Activated naive CD4-positive, alpha-beta T cell treated with anti-CD3 and anti-CD28 coated beads, Interleukin-2, amount 50 U/mL, for 24 hours (primary cell): Measurements from ENCODE around the gene GNA12.
A peak's percentile ranks its signal among the peaks of the same experiment; 100 is the strongest.
"Not testable (repeated sequence)": the region's sequence is repeated elsewhere in the genome, so short reads cannot be mapped to it uniquely, and the experiment has no call there.

ENCODE experiments used
- H3K27ac Mint-ChIP-seq: one replicate; pipeline ENCODE4 v1.8.0; 2021; ENCODE audit warnings: mild to moderate bottlenecking, mixed read lengths
- H3K27me3 Mint-ChIP-seq: one replicate; pipeline ENCODE4 v1.8.0; 2021; ENCODE audit warnings: mixed read lengths
- H3K36me3 Mint-ChIP-seq: one replicate; pipeline ENCODE4 v1.8.0; 2021; ENCODE audit warnings: mixed read lengths
- H3K4me1 Mint-ChIP-seq: one replicate; pipeline ENCODE4 v1.8.0; 2021; ENCODE audit warnings: mixed read lengths
- H3K4me3 Mint-ChIP-seq: one replicate; pipeline ENCODE4 v1.8.0; 2021; ENCODE audit warnings: mild to moderate bottlenecking, mixed read lengths
- H3K9me3 Mint-ChIP-seq: one replicate; pipeline ENCODE4 v1.8.0; 2021; ENCODE audit warnings: mixed read lengths

The GNA12 gene

DNA sequence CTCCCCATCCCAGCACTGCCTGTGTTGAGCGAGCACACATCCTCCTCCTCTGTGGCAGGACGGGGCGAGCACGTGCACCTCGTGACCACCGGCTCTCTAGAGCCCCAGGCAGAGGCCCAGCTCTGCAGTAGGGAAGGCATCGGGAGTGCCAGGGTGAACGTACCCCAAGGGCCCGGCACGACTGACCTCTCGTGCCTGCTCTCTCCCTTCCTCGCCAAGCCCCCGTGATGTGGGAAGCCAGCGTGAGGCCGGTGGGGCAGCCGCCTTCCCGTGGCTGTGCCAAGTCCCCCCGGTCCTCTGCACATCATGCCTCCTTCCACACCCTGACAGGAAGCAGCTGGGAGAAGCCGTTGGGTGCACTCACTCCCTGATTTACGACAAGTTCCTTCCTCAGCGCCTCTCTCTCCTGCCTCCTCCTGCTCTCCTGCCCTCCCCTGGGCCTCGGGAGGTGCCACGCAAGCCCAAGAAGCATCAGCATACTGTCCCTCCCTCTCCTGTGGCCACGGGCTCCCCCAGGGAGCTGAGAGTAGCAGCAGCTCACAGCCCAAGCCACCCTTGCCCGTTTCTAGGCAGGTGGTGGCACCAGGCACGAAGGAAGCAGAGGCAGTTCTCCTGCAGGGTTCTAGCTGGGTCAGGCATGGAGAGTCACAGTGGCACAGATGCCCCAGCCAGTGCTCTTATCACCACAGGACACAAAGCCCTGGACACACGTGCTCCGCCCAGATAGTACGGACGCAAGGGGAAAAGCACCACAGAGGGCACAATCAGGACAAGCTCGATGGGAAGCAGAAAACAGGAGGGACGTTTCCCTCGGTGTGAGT is 109.1 kb downstream of the GNA12 start:
- peak overlapping the region; percentile 72 for H3K27ac Mint-ChIP-seq
- no peak overlapping the region for H3K4me3 Mint-ChIP-seq
- H3K4me1 Mint-ChIP-seq: peaks cover 24% of the 10 kb centered on the region
- H3K36me3 Mint-ChIP-seq: peaks cover 2% of the 10 kb centered on the region
- H3K9me3 Mint-ChIP-seq: no peaks in the 10 kb centered on the region
- no peaks in the 10 kb centered on the region for H3K27me3 Mint-ChIP-seq

- H3K27ac Mint-ChIP-seq: no peak overlapping the region
- H3K4me3 Mint-ChIP-seq: no peak overlapping the region
- H3K9me3 Mint-ChIP-seq: no peaks in the 10 kb centered on the region
- H3K4me1 Mint-ChIP-seq: peaks cover 24% of the 10 kb centered on the region
- H3K27me3 Mint-ChIP-seq: no peaks in the 10 kb centered on the region
- peaks cover 5% of the 10 kb centered on the region for H3K36me3 Mint-ChIP-seq
Measured at GRCh38 chr7:2734084-2734686, 109.9 kb downstream of the GNA12 start.

DNA sequence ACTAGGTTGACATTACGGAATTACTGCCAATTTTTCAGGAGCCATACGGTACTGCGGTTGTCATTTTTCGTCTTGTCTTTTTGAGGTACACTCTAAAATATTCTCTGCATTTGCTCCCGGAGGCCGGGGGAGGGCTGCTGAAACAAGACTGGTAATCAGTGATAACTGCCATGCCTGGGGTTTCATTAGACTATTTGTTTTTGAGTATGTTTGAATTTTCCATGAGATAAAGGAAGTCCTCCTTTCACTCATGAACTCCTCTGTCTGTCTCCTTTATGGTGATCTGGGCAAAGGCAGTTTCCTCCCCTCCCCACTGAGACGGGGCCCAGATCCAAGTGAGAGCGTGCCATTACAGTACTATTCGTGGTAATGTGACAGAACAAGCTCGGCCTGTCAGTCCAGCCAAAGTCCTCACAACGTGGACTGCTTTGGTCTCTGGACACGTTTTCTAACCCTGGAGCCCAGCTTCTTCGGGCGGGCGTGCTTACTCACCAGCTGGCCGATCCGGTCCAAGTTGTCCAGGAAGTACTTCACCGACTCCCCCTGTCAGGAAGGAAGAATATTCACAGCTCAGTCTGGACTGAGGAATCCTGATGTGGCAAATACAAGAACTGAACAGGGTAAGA is 111.0 kb downstream of the GNA12 start:
- peaks cover 9% of the 10 kb centered on the region for H3K36me3 Mint-ChIP-seq
- H3K27me3 Mint-ChIP-seq: no peaks in the 10 kb centered on the region
- H3K4me1 Mint-ChIP-seq: peaks cover 21% of the 10 kb centered on the region
- no peak overlapping the region for H3K4me3 Mint-ChIP-seq
- H3K9me3 Mint-ChIP-seq: no peaks in the 10 kb centered on the region
- no peak overlapping the region for H3K27ac Mint-ChIP-seq

DNA sequence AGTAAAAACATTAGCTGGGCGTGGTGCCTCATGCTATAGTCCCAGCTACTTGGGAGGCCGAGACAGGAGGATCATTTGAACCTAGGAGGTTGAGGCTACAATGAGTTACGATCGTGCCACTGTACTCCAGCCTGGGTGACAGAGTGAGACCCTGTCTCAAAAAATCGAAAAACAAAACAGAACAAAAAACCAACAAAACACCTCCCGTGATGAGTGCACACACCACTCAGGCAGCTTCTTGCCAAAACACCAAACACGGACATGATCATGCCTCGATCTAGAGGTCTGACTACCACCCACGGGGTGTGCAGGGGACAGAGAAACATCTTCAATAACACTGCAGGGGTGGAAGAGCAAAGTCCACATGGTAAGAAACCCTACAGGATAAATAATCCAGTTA is 111.7 kb downstream of the GNA12 start:
- Mint-ChIP-seq H3K9me3 (no peaks in the 10 kb centered on the region), H3K4me1 (peaks cover 21% of the 10 kb centered on the region), H3K4me3 (no peak overlapping the region), H3K27ac (no peak overlapping the region), H3K36me3 (peaks cover 9% of the 10 kb centered on the region), H3K27me3 (no peaks in the 10 kb centered on the region)

- Mint-ChIP-seq H3K27me3 (no peaks in the 10 kb centered on the region), H3K4me3 (no peak overlapping the region), H3K4me1 (peaks cover 17% of the 10 kb centered on the region), H3K36me3 (peaks cover 7% of the 10 kb centered on the region), H3K27ac (no peak overlapping the region), H3K9me3 (no peaks in the 10 kb centered on the region)
Measured at GRCh38 chr7:2730846-2731770, 113.0 kb downstream of the GNA12 start.

DNA sequence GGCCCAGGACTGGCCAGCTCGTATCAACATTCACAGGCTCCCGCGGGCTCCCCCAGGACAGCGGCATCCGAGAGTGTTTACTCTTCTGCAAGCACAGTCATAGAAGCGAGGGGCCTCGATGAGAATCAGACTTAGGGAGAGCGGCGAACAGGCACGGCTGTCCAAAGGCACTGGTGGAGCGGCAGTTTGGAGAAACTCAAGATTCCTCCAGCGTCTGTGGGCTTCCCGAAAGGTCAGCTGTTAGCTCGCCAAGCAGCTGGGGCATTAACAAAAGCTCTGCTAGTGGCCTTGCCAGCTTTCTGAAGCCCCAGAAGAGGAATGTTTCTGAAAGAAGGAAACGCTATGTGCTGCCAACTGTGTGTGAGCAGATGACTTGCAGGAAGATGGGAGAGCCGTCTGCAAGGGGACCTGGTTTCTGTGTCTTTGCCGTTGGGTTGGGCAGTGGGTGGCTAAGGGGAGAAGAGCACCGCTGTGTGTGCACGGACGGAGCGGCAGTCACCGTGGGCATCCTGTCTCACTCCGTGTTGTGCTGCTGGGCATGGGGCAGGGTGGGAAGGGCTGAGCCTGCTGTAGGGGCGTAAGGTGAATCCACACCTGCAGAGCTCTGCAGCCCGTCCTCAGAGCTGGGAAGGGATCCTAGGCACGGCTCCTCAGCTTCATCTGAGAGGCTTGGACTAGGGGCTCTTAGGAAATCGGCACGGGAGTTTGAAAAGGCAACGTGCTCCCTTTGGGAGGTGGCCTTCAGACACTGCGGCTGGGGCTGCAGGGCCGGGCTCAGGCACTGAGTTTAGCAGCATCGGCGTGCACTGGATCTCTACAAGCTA is 114.0 kb downstream of the GNA12 start:
- Mint-ChIP-seq H3K9me3 (no peaks in the 10 kb centered on the region), H3K4me1 (peaks cover 9% of the 10 kb centered on the region), H3K4me3 (no peak overlapping the region), H3K27me3 (no peaks in the 10 kb centered on the region), H3K36me3 (peaks cover 7% of the 10 kb centered on the region), H3K27ac (no peak overlapping the region)

DNA sequence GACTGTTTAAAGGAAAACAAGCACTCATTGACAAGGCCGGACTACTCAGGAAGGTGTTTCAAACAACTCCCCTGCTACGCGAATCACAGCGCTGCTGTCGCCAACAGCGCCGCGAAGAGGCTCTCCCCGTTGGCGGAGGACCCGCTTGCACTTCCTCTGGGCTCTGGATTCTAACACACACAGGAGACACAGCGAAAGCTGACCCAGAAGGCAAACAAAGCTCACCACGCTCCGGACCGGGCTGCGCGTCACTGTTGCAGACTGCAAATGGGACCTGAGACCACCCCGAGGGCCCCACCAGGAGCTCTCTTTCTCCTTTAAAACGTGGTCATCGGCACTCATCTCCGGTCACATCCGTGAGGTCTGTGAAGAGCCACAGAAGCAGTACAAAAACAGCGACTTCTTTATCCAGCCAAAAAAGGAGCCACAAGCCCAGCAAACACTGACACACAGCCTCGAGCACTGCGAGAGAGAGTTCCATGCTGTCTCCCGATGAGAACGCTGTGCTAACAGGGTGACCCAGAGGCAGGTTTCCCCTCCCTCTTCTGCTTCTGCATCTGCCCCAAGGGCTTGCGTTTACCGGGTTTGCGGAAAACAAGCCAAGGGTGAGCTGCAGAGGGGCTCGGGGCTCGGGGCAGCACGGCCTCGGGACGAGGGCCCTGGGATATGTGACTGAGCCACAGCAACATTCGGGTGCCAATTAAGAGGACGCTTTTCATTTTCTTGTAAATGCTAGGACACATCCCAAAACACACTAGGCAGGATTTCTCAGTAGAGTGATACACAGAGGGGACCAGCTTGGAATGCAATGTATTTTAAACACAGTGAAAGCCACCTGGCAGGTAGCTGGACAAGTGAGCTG is 114.8 kb downstream of the GNA12 start:
- H3K9me3 Mint-ChIP-seq: no peaks in the 10 kb centered on the region
- H3K27ac Mint-ChIP-seq: no peak overlapping the region

GRCh38 chr7:2728316-2729030 is 115.6 kb downstream of the GNA12 start:
- Mint-ChIP-seq H3K27ac (no peak overlapping the region), H3K4me1 (no peaks in the 10 kb centered on the region), H3K36me3 (peaks cover 7% of the 10 kb centered on the region), H3K9me3 (no peaks in the 10 kb centered on the region), H3K27me3 (no peaks in the 10 kb centered on the region), H3K4me3 (no peak overlapping the region)

More for the DNA sequence above, 114.8 kb downstream of the GNA12 start:
- Mint-ChIP-seq H3K4me3 (no peak overlapping the region), H3K4me1 (peaks cover 5% of the 10 kb centered on the region), H3K36me3 (peaks cover 7% of the 10 kb centered on the region), H3K27me3 (no peaks in the 10 kb centered on the region)

GRCh38 chr7:2727206-2727605 is 116.9 kb downstream of the GNA12 start:
- H3K27ac Mint-ChIP-seq, H3K27me3 Mint-ChIP-seq, H3K4me1 Mint-ChIP-seq, H3K36me3 Mint-ChIP-seq, H3K9me3 Mint-ChIP-seq, H3K4me3 Mint-ChIP-seq: not testable (repeated sequence)

GRCh38 chr7:2726316-2727018 is 117.6 kb downstream of the GNA12 start:
- Mint-ChIP-seq H3K4me1 (no peaks in the 10 kb centered on the region), H3K9me3 (no peaks in the 10 kb centered on the region), H3K4me3 (no peak overlapping the region), H3K36me3 (peaks cover 7% of the 10 kb centered on the region), H3K27ac (peak overlapping the region; percentile 23), H3K27me3 (no peaks in the 10 kb centered on the region)

- no peak overlapping the region for H3K27ac Mint-ChIP-seq
Measured at GRCh38 chr7:2725178-2726105, 118.7 kb downstream of the GNA12 start.

DNA sequence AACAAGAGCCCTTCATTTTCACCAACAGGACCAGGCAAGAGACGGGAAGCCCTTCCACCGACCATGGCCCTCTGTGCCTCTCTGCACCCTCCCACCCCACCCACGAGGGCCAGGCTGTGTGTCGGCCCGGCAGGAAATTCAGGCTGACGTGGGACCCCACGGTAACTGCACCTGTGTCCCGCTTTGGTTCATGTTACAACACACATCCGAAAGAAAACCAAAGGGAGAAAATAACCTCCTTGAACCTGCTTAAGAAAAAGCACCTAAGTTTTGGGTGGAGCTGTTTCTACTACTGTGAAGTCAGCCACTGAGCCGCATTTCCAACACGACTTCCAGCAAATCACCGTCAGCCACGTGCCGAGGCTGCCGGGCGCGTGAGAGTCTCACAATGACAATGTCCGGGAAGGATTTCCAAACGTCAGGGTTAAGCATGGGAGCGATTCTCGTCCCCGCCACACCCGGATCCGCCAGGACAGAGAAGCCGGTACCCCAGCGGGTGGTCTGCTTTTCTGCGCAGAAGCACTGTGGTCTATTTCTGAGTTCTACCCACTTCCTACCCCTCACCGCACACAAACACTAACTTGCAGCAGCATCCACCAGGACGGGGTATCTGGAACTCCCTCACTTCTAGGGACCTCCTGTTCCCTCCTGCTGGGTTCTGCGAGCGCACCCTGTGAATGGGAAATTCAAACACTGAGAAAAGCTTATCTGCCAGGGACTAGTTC is 119.5 kb downstream of the GNA12 start:
- no peak overlapping the region for H3K4me3 Mint-ChIP-seq
- H3K27me3 Mint-ChIP-seq: no peaks in the 10 kb centered on the region
- H3K9me3 Mint-ChIP-seq: no peaks in the 10 kb centered on the region
- H3K4me1 Mint-ChIP-seq: peaks cover 11% of the 10 kb centered on the region
- peaks cover 5% of the 10 kb centered on the region for H3K36me3 Mint-ChIP-seq
- no peak overlapping the region for H3K27ac Mint-ChIP-seq

More at GRCh38 chr7:2725178-2726105, 118.7 kb downstream of the GNA12 start:
- peaks cover 7% of the 10 kb centered on the region for H3K36me3 Mint-ChIP-seq
- H3K9me3 Mint-ChIP-seq: no peaks in the 10 kb centered on the region
- peaks cover 5% of the 10 kb centered on the region for H3K4me1 Mint-ChIP-seq
- H3K27me3 Mint-ChIP-seq: no peaks in the 10 kb centered on the region
- H3K4me3 Mint-ChIP-seq: no peak overlapping the region
